ENCODE measurements around the gene RAET1G.
"Not testable (repeated sequence)": the region's sequence is repeated elsewhere in the genome, so short reads cannot be mapped to it uniquely, and the experiment has no call there.

Gene RAET1G

DNA sequence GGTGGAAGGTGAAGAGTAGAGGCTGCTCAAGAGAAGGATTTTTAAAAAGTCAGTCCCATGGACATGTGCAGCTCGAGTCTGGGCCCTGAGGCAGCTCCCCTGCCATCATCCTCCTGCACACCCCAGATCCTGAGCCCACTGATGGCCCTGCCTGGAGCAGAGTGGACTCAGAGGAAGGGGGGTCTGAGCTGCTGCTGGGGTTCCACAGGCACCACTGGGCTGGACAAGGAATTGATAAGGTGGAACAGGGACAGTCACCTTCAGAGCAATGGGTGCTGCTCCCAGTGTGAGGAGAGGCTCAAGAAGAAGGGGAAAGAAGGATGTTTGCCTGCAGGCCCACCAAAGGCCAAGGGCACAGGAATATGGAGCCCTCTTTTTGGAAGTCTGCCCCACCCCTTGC lies 25.1 kb upstream of the RAET1G start:
- TF ChIP-seq, protein P1, sequence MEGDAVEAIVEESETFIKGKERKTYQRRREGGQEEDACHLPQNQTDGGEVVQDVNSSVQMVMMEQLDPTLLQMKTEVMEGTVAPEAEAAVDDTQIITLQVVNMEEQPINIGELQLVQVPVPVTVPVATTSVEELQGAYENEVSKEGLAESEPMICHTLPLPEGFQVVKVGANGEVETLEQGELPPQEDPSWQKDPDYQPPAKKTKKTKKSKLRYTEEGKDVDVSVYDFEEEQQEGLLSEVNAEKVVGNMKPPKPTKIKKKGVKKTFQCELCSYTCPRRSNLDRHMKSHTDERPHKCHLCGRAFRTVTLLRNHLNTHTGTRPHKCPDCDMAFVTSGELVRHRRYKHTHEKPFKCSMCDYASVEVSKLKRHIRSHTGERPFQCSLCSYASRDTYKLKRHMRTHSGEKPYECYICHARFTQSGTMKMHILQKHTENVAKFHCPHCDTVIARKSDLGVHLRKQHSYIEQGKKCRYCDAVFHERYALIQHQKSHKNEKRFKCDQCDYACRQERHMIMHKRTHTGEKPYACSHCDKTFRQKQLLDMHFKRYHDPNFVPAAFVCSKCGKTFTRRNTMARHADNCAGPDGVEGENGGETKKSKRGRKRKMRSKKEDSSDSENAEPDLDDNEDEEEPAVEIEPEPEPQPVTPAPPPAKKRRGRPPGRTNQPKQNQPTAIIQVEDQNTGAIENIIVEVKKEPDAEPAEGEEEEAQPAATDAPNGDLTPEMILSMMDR (IDR thresholded peaks at IDR 0.05; ENCODE audit: extremely low read depth, insufficient read depth, missing control alignments): no peak
- no peak for DNase-seq (ENCODE audit: low spot score)
- in situ Hi-C loops (cut with MboI; ENCODE audit: low pct_unique_long_range_greater_than_20kb, low sequenced_read_pairs, unreplicated experiment): loop anchor here (10.0 kb wide), 1 partner anchor 57 kb away; no protein-coding TSS in a partner anchor

DNA sequence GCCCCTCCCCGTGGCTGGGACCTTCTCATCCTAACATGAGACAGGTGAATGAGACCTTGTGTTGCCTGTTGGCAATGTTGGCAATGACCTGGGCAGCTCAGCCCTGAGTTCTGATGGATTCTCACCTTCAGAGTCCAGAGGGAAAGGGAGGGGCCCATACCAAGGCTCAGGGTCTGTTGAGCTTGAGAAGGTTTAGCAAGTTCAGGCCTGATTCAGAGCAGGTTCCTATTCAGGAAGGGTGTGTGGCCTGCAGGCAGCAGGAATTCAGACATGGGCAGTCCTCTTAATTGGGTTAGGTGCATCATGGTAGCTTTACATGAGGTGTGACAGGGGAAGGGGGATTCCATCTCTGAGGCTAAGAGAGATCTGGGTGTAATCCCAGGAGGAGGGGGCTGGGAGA lies 24.6 kb upstream of the RAET1G start:
- DNase-seq (ENCODE audit: low spot score): not testable (repeated sequence)
- in situ Hi-C loops (cut with MboI; ENCODE audit: low pct_unique_long_range_greater_than_20kb, low sequenced_read_pairs, unreplicated experiment): loop anchor here (10.0 kb wide), 1 partner anchor 57 kb away; no protein-coding TSS in a partner anchor

DNA sequence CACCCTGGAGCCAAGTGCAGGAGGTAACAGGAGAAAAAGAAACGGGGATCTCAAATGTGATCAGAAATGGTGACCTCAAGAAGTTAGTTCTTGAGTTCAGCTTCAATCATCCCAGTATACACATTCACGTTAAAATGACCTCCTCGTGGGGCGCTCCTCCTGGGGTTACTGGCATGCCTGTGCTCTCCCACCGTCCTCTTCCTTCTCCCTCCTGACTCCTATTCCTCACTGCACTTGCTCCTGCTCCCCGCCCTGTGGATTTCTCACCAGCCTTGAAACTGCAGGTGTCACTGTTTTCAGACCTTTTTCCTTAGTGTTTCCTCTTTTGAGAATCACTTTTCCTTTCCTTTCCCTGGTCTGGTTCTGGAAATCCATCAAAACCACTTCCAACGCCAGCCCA lies 23.7 kb upstream of the RAET1G start:
- in situ Hi-C loops (cut with MboI; ENCODE audit: low pct_unique_long_range_greater_than_20kb, low sequenced_read_pairs, unreplicated experiment): loop anchor here (10.0 kb wide), 1 partner anchor 58 kb away; no protein-coding TSS in a partner anchor
- DNase-seq (ENCODE audit: low spot score): not testable (repeated sequence)

DNA sequence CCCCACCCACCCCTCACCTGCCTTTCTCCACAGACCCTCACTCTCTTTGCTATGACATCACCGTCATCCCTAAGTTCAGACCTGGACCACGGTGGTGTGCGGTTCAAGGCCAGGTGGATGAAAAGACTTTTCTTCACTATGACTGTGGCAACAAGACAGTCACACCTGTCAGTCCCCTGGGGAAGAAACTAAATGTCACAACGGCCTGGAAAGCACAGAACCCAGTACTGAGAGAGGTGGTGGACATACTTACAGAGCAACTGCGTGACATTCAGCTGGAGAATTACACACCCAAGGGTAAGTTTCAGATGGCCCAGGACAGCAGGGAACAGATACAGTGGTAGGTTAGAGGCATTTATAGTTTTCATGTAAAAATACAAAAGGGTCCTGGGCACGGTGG lies 22.4 kb upstream of the RAET1G start:
- in situ Hi-C loops (cut with MboI; ENCODE audit: low pct_unique_long_range_greater_than_20kb, low sequenced_read_pairs, unreplicated experiment): loop anchor here (10.0 kb wide), 1 partner anchor 60 kb away; no protein-coding TSS in a partner anchor
- not testable (repeated sequence) for DNase-seq (ENCODE audit: low spot score)

DNA sequence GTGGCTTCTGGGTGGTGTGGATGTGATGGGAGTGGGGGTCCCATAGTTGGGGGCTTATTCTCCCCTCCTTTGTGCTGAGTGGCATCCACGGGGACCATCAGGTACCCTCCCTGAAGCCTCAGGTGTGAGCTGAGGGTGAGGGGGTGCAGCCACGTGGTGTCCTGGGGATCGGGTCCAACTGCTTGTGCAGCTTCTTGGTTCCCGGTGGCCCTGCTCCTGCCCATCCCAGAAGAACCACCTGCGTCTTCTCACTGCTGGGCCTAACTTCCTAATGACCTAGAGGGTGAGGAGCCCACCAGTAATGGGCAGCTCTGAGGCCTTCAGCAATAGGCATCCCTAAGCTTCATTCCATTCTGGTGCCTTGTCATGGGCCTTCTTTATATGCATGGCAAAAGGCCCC lies 20.4 kb upstream of the RAET1G start:
- not testable (repeated sequence) for DNase-seq (ENCODE audit: low spot score)
- in situ Hi-C loops (cut with MboI; ENCODE audit: low pct_unique_long_range_greater_than_20kb, low sequenced_read_pairs, unreplicated experiment): loop anchor here (10.0 kb wide), 1 partner anchor 61 kb away; no protein-coding TSS in a partner anchor

DNA sequence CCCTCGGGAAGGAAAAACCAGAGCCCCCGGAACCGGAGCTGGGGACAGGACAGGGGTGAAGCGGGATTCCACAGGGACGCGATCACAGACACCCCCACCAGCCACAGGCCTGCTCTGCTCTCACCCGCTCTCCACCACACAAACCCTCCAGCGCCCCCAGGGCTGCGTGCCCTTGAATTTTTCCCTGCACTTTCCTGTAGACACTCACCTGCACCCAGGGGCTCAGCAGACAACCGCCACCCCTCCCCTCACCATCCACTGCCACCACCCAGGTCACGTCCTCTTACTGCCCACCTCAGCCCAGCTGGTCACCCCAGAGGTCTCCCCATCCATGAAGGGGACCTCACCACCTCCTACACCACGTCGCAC lies 19.5 kb upstream of the RAET1G start:
- DNase-seq (ENCODE audit: low spot score): no peak
- TF ChIP-seq, protein P1 (IDR thresholded peaks at IDR 0.05; ENCODE audit: extremely low read depth, insufficient read depth, missing control alignments): no peak
- in situ Hi-C loops (cut with MboI; ENCODE audit: low pct_unique_long_range_greater_than_20kb, low sequenced_read_pairs, unreplicated experiment): loop anchor here (10.0 kb wide), 1 partner anchor 62 kb away; no protein-coding TSS in a partner anchor

- TF ChIP-seq, protein P1 (IDR thresholded peaks at IDR 0.05; ENCODE audit: extremely low read depth, insufficient read depth, missing control alignments): no peak
- peak; percentile 79 for DNase-seq (ENCODE audit: low spot score)
- in situ Hi-C loops (cut with MboI; ENCODE audit: low pct_unique_long_range_greater_than_20kb, low sequenced_read_pairs, unreplicated experiment): loop anchor here (10.0 kb wide), 1 partner anchor 63 kb away; no protein-coding TSS in a partner anchor
Measured at GRCh38 chr6:149941583-149942460, 18.9 kb upstream of the RAET1G start, which contains the start of gene ULBP2. Gene ULBP2 (plus strand): TSS chr6:149942014. CDS start chr6:149942073, 59 bp downstream.

DNA sequence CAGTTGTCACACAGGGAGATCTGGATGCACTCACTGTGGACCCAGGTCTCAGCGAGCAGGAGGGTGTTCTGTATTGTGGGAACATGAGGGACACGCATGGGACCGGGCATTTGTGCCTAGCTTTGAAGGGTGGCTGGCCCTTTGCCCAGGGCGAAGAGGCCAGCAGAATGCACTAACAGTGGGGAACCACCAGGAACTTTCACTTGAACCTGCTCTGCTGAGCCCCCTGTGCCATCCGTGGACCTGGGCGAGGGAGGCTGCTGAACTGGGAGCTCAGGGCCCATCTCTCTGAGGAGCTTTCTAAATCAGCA lies 17.7 kb upstream of the RAET1G start:
- TF ChIP-seq, protein P1 (IDR thresholded peaks at IDR 0.05; ENCODE audit: extremely low read depth, insufficient read depth, missing control alignments): no peak
- in situ Hi-C loops (cut with MboI; ENCODE audit: low pct_unique_long_range_greater_than_20kb, low sequenced_read_pairs, unreplicated experiment): loop anchor here (10.0 kb wide), 1 partner anchor 64 kb away; no protein-coding TSS in a partner anchor
- no peak for DNase-seq (ENCODE audit: low spot score)
